Endothelial cell of umbilical vein (primary cell): ENCODE data around the gene ATP10A. TPM values are rescaled to one million over a fixed set of nuclear protein-coding genes. Genes with fewer than 3 reads are reported as not detected.

Experiments used
- BruUV-seq: library from RNA; stranded (reverse); fragments of 400-500 nt; replicated peaks from 2 replicates; lab custom pipeline; 2021; lab: Mats Ljungman, UMichigan
- CTCF ChIA-PET: fragments of 300-600, 350-600 bp; sonication (Branson Sonifier 250); formaldehyde crosslinking; loops from one replicate; lab custom pipeline; 2021; ENCODE audit warnings: antibody characterized with exemption, inconsistent platforms; lab: Charles Lee
- POLR2A ChIA-PET: fragments of 300-600, 350-600 bp; sonication (Branson Sonifier 250); formaldehyde crosslinking; loops from one replicate; lab custom pipeline; 2021; ENCODE audit warnings: antibody characterized with exemption, inconsistent platforms; lab: Charles Lee
- DNase-seq: peaks from one replicate; pipeline ENCODE4 v3.0.0-alpha.2; 2011; ENCODE audit warnings: low read depth, low spot score
- FAIRE-seq: peaks from 2 replicates; lab custom pipeline; 2011; peaks lifted over from hg19 to GRCh38; lab: Jason Lieb, UNC
- H2AFZ ChIP-seq: 2 replicates; pipeline ENCODE4 v1.6.0; 2012; ENCODE audit warnings: low read depth, low read length, control low read depth, inconsistent platforms
- H3K27ac ChIP-seq: 2 replicates; pipeline ENCODE4 v1.5.1; 2011; ENCODE audit warnings: low read depth, mild to moderate bottlenecking, control low read depth, low read length, moderate library complexity; ENCODE audit not compliant: insufficient read depth
- H3K27me3 ChIP-seq, 2 experiments: 2 replicates each; pipeline versions ENCODE4 v1.6.0 to v1.6.1; 2011; ENCODE audit warnings: low read length in 2 of 2, mixed read lengths in 1 of 2; ENCODE audit not compliant: control insufficient read depth in 2 of 2, insufficient read depth in 2 of 2
- H3K36me3 ChIP-seq, 2 experiments: 2 replicates in 1 of 2; 3 replicates in 1 of 2; pipeline ENCODE4 v1.5.1; 2011; ENCODE audit warnings: low read length in 2 of 2, mild to moderate bottlenecking in 1 of 2, moderate library complexity in 1 of 2; ENCODE audit not compliant: control insufficient read depth in 2 of 2, insufficient read depth in 2 of 2; ENCODE audit errors: extremely low read depth in 1 of 2
- H3K4me1 ChIP-seq: 3 replicates; pipeline ENCODE4 v1.5.1; 2011; ENCODE audit warnings: mild to moderate bottlenecking, low read length; ENCODE audit not compliant: control insufficient read depth, insufficient read depth; ENCODE audit errors: extremely low read depth
- H3K4me2 ChIP-seq: 2 replicates; pipeline ENCODE4 v1.6.1; 2011; ENCODE audit warnings: low read length, control low read depth, mixed read lengths; ENCODE audit not compliant: insufficient read depth
- H3K4me3 ChIP-seq, 3 experiments: fragments of 200-600 bp in 1 of 3; sonication (generic), shearing (Covaris generic) in 1 of 3; replicated peaks in 1 of 3; 2 replicates each; pipeline ENCODE4 v1.5.1; 2011 to 2016; ENCODE audit warnings: control low read depth in 3 of 3, low read length in 3 of 3, mild to moderate bottlenecking in 2 of 3, inconsistent platforms in 1 of 3, low read depth in 1 of 3, moderate library complexity in 1 of 3; ENCODE audit not compliant: insufficient read depth in 1 of 3
- H3K79me2 ChIP-seq: 2 replicates; pipeline ENCODE4 v1.6.0; 2012; ENCODE audit warnings: low read length, inconsistent platforms; ENCODE audit not compliant: control insufficient read depth, insufficient read depth
- H3K9ac ChIP-seq: replicated peaks from 2 replicates; pipeline ENCODE3; 2011; ENCODE audit warnings: low read length, control low read depth; ENCODE audit not compliant: insufficient read depth; ENCODE audit errors: extremely low read depth
- H3K9me1 ChIP-seq: replicated peaks from 3 replicates; pipeline ENCODE4 v1.6.0; 2011; ENCODE audit warnings: mild to moderate bottlenecking, low read length; ENCODE audit not compliant: control insufficient read depth, insufficient read depth; ENCODE audit errors: extremely low read depth
- H3K9me3 ChIP-seq: replicated peaks from 2 replicates; pipeline ENCODE4 v1.5.1; 2012; ENCODE audit warnings: low read length, inconsistent platforms; ENCODE audit not compliant: control insufficient read depth, insufficient read depth
- H4K20me1 ChIP-seq: replicated peaks from 2 replicates; pipeline ENCODE3; 2011; ENCODE audit warnings: mild to moderate bottlenecking, low read length; ENCODE audit not compliant: control insufficient read depth, insufficient read depth; ENCODE audit errors: extremely low read depth
- CTCF ChIP-seq, 2 donors: IDR thresholded peaks; 1 replicate in 1 of 2; 2 replicates in 1 of 2; pipeline ENCODE4 v1.5.1; 2011; ENCODE audit warnings: low read length in 2 of 2, mild to moderate bottlenecking in 2 of 2, moderate library complexity in 2 of 2, control low read depth in 1 of 2, inconsistent platforms in 1 of 2, low read depth in 1 of 2; ENCODE audit not compliant: insufficient read depth in 1 of 2; ENCODE audit errors: extremely low read depth in 1 of 2
- EZH2 ChIP-seq: IDR thresholded peaks from 2 replicates; pipeline ENCODE4 v1.6.1; 2012; ENCODE audit warnings: borderline replicate concordance, low read depth, mild to moderate bottlenecking, moderate library complexity, low read length, inconsistent platforms; ENCODE audit not compliant: severe bottlenecking
- FOS ChIP-seq: IDR thresholded peaks from 2 replicates; pipeline ENCODE4 v1.6.1; 2011; ENCODE audit warnings: mild to moderate bottlenecking, low read length, moderate library complexity, borderline replicate concordance; ENCODE audit not compliant: insufficient read depth
- GATA2 ChIP-seq: IDR thresholded peaks from 2 replicates; pipeline ENCODE4 v1.7.0; 2011; ENCODE audit warnings: low read depth, mild to moderate bottlenecking, moderate library complexity, mixed read lengths, low read length; ENCODE audit not compliant: insufficient read length, insufficient read depth
- JUN ChIP-seq: IDR thresholded peaks from 2 replicates; pipeline ENCODE4 v1.6.1; 2011; ENCODE audit warnings: borderline replicate concordance, low read depth; ENCODE audit not compliant: insufficient read length, insufficient read depth
- MYC ChIP-seq: IDR thresholded peaks from one replicate; pipeline ENCODE4 v1.6.1; 2011; ENCODE audit warnings: mild to moderate bottlenecking, low read depth, low read length
- POLR2A ChIP-seq: IDR thresholded peaks from 2 replicates; pipeline ENCODE4 v1.6.1; 2012; ENCODE audit warnings: low read depth, mild to moderate bottlenecking, control low read depth, low read length
- POLR2AphosphoS5 ChIP-seq: IDR thresholded peaks from 2 replicates; pipeline ENCODE4 v1.6.1; 2012; ENCODE audit warnings: low read depth, mild to moderate bottlenecking, control low read depth, low read length, moderate library complexity; ENCODE audit not compliant: insufficient read depth
- dilution Hi-C: fragments of 300-500 bp; cut with MboI; formaldehyde crosslinking; loops from one replicate; pipeline ENCODE4 v1.15.0; 2019; ENCODE audit warnings: low sequenced_read_pairs; ENCODE audit not compliant: extremely low pct_ligation_motif_present
- intact Hi-C: fragments of 100-400 bp; cut with micrococcal nuclease; formaldehyde crosslinking; loops from one replicate; pipeline ENCODE4 v1.10.0; 2022
- polyA plus RNA-seq, 4 experiments: library from polyadenylated mRNA; depleted of rRNA in 3 of 4; stranded (reverse) in 3 of 4; unstranded in 1 of 4; fragments of >200 nt; gene quantifications; 2 replicates each; pipeline versions ENCODE4 v1.2.1 to v1.2.3, GENCODE V29; 2011 to 2012; ENCODE audit warnings: missing spikeins in 1 of 4
- total RNA-seq: library from RNA; stranded (reverse); gene quantifications from 2 replicates; pipeline ENCODE4 v1.2.3, GENCODE V29; 2021
- TF ChIP-seq, protein P1 (sequence below): IDR thresholded peaks from 2 replicates; pipeline ENCODE4 v1.6.1; 2011; ENCODE audit not compliant: insufficient read depth, insufficient read length

Gene ATP10A
- total and polyA plus RNA-seq, 2 donors (not counting 3 experiments of a cell fraction or from before 2014, with no cell fraction given), result not detected

DNA sequence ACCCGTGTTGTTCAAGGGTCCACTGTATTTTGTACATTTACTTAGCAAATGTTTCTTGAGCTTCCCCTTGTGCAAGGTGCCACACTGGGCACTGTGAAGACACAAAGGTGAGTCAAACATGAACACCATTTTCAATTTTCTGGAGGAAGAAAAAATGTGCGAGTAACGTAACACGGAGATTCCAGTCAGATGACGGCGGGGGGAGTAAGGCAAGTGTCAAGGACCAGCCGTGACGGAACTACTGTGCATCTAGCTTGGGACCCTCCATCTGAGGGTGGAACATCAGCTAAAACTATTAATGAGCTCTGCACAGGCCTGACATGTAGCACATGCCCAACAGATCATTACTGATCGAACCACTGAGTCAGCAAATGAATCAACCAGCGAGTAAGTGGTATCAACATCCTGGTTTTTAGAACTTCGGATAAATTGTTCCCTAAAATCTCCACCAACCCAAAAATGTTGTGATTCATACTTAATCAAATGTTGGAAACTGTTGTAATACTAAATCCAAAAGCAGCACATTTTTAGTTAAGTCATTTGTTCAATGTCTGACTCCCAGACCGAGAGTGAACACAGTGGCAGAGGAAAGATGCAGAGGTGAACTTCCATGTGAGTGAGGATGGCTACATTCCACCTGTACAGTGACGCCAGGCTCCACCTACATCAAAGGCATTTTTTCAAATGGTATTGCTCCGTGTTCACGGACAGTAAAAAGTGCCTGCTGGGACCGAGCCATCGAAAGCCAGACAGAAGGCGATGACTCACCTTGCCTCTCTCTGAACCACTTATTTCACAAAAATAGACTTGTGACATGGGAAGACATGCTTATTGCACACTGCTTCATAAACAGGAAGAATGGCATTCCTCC lies 172.2 kb downstream of the ATP10A start:
- no peak for FAIRE-seq
- ChIA-PET POLR2A (no interaction called here), CTCF (no interaction called here)
- H3K9me1 ChIP-seq, result no peaks in the 10 kb centered on the region
- no peak overlapping the region for H2AFZ ChIP-seq
- BruUV-seq, result no TSS peak
- no peaks in the 10 kb centered on the region for H3K79me2 ChIP-seq
- no peak overlapping the region for H3K4me2 ChIP-seq
- intact Hi-C loops, result no loop called here
- no peaks in the 10 kb centered on the region for H3K27me3 ChIP-seq
- TF ChIP-seq POLR2A (no peak), CTCF (IDR thresholded peaks at IDR 0.05; ENCODE audit: extremely low read depth in 1 of 2, insufficient read depth in 1 of 2, low read depth in 1 of 2, low read length in 2 of 2) (no peak), FOS (no peak), EZH2 (no peak), GATA2 (no peak), POLR2AphosphoS5 (no peak), MYC (no peak), JUN (no peak)
- TF ChIP-seq, protein P1, sequence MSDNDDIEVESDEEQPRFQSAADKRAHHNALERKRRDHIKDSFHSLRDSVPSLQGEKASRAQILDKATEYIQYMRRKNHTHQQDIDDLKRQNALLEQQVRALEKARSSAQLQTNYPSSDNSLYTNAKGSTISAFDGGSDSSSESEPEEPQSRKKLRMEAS, result no peak
- dilution Hi-C loops, result no loop called here
- peaks cover 24% of the 10 kb centered on the region for H3K9me3 ChIP-seq
- H3K27ac ChIP-seq, result no peak overlapping the region
- no peak overlapping the region for H3K4me3 ChIP-seq
- no peak for DNase-seq
- no peaks in the 10 kb centered on the region for H3K4me1 ChIP-seq
- H3K36me3 ChIP-seq, result no peaks in the 10 kb centered on the region
- H4K20me1 ChIP-seq, result no peaks in the 10 kb centered on the region
- no peak overlapping the region for H3K9ac ChIP-seq
